Measurements from ENCODE around the gene CPVL.

- TF ChIP-seq ZNF146 (tag by site-specific recombination; IDR thresholded peaks at IDR 0.05): no peak
- TF ChIP-seq ZNF704 (tag by site-specific recombination; IDR thresholded peaks at IDR 0.05): no peak
- TF ChIP-seq KLF8 (tag by site-specific recombination; IDR thresholded peaks at IDR 0.05): no peak
- no peak for TF ChIP-seq CTCF (tag by site-specific recombination; IDR thresholded peaks at IDR 0.05)
- no peak for TF ChIP-seq ZNF510 (tag by site-specific recombination; IDR thresholded peaks at IDR 0.05; ENCODE audit: insufficient replicate concordance)
- TF ChIP-seq ZNF248 (tag by site-specific recombination; IDR thresholded peaks at IDR 0.05): no peak
- no peak for TF ChIP-seq ZNF350 (tag by site-specific recombination; IDR thresholded peaks at IDR 0.05)
- no peak for TF ChIP-seq ZEB2 (tag by site-specific recombination; IDR thresholded peaks at IDR 0.05)
- TF ChIP-seq SP2 (tag by site-specific recombination; IDR thresholded peaks at IDR 0.05): no peak
- TF ChIP-seq MZF1 (tag by site-specific recombination; IDR thresholded peaks at IDR 0.05; ENCODE audit: borderline replicate concordance): no peak
- TF ChIP-seq ZNF184 (tag by site-specific recombination; IDR thresholded peaks at IDR 0.05): no peak
- no peak for TF ChIP-seq ZNF23 (tag by site-specific recombination; IDR thresholded peaks at IDR 0.05; ENCODE audit: borderline replicate concordance)
- TF ChIP-seq YY1 (tag by site-specific recombination; IDR thresholded peaks at IDR 0.05): no peak
- no peak for TF ChIP-seq ZNF660 (tag by site-specific recombination; IDR thresholded peaks at IDR 0.05)
Measured at GRCh38 chr7:28999895-29000716, 146.2 kb downstream of the CPVL start.

Data from HEK293 (cell line).